HG03135 (cell line): ENCODE measurements around the gene CLK3.
"Not testable (repeated sequence)": the region's sequence is repeated elsewhere in the genome, so short reads cannot be mapped to it uniquely, and the experiment has no call there.

ENCODE experiments used
- ATAC-seq: cut with Tn5 transposase; IDR thresholded peaks from one replicate; pipeline ENCODE4 v1.9.1; 2021; ENCODE audit warnings: mild to moderate bottlenecking, moderate library complexity; ENCODE audit not compliant: unreplicated experiment

The CLK3 gene

DNA sequence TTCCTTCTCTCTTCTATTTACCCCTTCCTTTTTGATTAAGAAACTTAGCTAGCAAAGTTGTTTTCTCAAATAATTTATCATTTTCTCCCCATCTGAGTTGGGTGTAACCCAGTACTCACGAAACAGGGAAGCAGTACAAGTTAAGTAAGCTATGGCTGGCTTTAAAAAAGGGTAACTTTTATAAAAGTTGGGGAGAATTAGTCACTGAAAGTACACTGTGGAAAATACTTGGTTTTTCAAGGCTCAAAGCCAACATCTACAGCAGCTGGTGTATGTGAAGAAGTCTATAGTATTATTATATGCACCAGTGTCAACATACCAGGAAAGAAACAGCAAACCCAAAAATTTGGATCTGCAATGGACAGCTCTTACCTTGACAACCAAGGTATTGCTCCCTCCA, 25.5 kb downstream of the CLK3 start:
- no peak for ATAC-seq

- no peak for ATAC-seq
Observed at GRCh38 chr15:74642348-74642733, 26.7 kb downstream of the CLK3 start.

DNA sequence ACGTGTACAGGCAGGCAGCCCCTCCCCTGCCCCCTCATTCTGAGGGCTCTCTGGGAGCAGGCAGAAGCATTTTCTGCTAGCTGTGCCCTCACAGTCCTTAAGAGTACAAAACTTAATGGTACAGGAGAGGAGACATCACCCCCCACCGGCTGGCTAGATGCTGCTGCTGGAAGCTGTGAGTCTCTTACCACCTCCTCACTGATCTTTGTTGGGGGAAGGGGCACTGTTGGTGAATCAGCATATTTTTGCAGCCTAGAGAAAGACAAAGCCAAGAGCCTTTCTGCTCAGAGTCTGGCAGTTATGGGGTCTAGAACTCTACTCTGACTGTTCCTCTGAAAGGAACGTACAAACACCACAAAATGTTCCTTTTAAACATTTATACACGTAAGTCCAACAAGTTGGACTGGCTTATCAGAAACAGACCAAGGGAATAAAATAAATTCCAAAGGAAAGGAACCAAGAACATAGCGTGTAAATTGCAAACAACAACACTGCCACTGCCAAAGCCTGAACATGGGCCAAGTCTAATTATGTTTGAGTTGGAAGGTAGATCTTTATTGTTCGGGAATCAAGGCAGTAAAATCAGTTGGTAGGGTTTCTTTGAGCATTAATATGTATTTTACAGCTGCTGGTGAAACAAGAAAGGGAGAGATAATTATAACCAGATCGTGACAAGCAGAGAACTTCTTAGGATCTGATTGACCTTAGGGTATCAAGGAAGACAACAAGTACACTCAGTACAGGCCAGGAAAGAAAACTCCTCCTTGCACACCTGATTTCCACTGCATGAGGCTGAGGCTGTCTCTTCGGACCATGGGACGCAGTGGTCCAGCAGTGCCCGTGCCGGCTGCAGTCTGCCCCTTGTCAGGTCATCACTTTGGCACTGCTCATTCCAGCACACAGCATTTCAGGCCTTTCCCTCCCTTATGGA, 27.4 kb downstream of the CLK3 start:
- no peak for ATAC-seq

- ATAC-seq: no peak
Observed at GRCh38 chr15:74643665-74644204, 28.1 kb downstream of the CLK3 start.

GRCh38 chr15:74646480-74646879, 30.8 kb downstream of the CLK3 start:
- no peak for ATAC-seq

GRCh38 chr15:74648051-74648842, 32.6 kb downstream of the CLK3 start:
- ATAC-seq: no peak

DNA sequence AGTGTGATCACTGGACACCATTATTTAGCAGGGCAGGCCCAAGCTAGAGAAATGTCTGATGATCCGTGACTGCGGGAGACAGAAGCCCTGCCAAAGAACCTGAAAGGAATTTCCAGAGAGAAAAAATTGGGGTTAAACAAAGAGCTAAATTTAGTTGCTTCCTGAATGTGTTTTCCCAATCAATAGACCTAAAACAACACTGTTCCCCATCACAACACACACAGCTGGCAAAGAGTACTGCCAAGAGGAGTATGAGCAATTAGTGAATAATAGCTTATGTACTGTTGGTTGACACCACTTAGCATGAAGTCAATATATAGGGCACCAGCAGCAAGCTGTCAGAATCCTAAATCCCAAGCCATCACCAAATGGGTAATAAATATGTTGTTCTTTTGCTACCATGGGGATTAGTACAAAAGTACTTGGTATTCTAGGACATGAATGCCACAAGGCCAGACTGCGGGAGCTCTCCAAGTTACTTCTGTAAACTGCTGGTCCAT, 35.7 kb downstream of the CLK3 start:
- ATAC-seq: no peak

DNA sequence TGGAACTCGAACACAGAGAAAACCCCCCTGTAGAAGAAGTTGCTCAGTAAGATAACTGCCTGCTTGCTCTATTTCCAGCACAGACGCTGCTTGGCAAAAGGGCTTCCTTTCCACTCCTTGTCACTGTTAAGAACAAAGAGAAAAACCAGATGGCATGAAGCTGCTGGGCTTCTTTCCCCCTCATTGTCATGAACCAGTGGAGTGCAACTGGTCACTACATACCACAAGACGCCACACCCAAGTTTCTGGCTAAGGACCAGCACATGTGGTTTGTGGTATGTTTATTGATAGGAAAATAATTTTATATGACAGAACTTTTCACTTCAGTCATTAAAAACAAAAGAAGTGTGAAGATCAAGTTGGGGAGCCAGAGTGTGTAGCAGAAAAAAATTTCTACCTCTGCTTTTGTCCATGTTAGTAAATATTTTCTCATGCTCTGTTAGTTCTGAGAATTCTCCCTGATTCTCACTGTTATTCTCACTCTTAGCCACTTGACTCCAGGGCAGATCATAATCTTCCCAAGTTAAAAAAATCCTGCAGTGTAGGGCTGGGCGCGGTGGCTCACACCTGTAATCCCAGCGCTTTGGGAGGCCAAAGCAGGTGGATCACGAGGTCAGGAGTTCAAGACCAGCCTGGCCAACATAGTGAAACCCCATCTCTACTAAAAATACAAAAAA, 37.9 kb downstream of the CLK3 start:
- ATAC-seq: no peak

- ATAC-seq: no peak
Observed at GRCh38 chr15:74655424-74655823, 39.8 kb downstream of the CLK3 start.

GRCh38 chr15:74656935-74657535, 41.4 kb downstream of the CLK3 start:
- no peak for ATAC-seq

- no peak for ATAC-seq
Observed at GRCh38 chr15:74657846-74658245, 42.2 kb downstream of the CLK3 start.

- ATAC-seq: not testable (repeated sequence)
Observed at GRCh38 chr15:74661280-74661679, 45.6 kb downstream of the CLK3 start.

- no peak for ATAC-seq
Observed at GRCh38 chr15:74662064-74662860, 46.6 kb downstream of the CLK3 start.

DNA sequence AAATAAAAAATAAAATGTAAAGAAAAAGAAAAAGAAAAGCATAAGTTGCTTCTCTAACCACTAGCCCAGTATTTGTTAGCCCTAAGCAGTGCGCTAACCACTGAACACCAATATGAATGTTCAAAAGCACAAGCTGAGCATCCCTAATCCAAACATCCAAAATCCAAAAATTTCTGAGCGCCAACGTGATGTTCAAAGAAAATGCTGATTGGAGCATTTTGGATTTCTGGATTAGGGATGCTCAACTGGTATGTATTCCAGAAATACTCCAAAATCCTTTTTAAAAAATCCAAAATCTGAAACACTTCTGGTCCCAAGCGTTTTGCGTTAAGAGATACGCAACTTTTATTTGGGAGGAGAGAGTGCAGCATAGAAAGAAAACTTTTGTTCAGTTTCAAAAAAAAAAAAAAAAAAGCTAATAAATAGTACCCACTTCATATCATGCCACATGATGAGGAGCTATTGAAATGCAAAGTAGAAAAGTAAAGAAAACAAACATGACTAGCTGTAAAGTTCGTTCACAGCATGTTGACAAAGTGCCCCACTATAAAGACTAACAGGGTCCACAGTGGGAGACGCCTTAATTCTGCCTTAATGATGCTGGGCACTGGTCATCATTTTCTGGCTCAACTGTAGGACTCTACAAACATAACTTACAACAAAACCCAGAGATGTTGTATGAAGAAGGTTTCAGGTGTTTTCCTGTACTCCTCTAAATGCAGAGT, 47.8 kb downstream of the CLK3 start:
- ATAC-seq: no peak

DNA sequence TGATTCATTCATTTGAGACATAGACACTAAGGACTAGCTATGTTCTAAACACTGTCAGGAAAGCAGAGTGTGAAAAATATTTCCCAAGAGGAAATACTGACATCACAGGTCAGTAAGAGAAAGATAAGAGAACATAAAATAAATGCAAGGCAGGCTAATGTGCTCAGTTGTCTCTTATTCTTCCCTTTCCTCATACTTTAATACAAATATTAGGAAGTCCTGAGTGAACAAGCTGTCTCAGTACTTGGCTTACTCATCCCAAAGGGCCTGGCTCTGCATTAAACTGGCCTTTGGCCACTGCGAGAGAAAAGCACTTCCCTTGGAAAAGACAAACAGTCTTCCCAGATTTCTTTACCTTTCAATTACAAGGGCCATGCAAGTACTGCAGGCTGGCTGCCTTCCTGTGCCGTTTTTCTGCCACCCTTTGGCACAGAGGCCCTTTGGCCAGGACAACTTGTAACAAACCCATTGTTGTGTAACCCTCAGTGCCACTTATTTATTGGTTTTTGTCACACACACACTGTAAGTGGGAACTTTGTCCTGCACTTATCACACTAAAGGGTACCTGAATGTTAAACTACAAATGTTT, 48.5 kb downstream of the CLK3 start:
- no peak for ATAC-seq

DNA sequence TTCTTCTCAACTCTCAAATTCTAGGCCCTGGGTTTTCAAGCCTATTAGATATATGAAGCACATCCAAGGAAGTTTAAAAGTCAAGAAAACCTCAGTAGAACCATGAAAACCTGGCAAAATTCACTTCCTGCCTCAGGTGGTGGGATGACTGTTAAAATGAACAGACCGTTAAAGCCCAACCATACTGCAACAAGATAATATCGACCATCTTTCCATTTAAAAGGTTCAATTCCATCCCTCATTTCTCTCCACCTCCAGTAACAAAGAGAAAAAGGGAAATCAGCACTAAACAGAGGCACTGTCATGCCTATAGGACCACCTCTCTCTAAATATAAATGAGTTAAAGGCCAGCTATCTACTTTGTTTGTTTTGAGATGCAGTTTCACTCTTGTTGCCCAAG, 49.0 kb downstream of the CLK3 start:
- ATAC-seq: no peak

- ATAC-seq: no peak
Observed at GRCh38 chr15:74667975-74668374, 52.3 kb downstream of the CLK3 start.

- no peak for ATAC-seq
Observed at GRCh38 chr15:74669627-74670026, 54.0 kb downstream of the CLK3 start.

- no peak for ATAC-seq
Observed at GRCh38 chr15:74674161-74674560, 58.5 kb downstream of the CLK3 start.
